ENCODE data around the gene HMGXB3. TPM values are rescaled to one million over a fixed set of nuclear protein-coding genes. Genes with fewer than 3 reads are reported as not detected.

Gene HMGXB3
- total RNA-seq, 1 experiment from 2014 or later = 56.2 TPM

- ATAC-seq = no peak
- Histone ChIP-seq H3K27ac (ENCODE audit: low read length) (no peak overlapping the region), H3K4me1 (ENCODE audit: control insufficient read depth, insufficient read depth, low read length) (no peaks in the 10 kb centered on the region), H3K27me3 (ENCODE audit: control insufficient read depth, insufficient read depth, low read length) (no peaks in the 10 kb centered on the region), H3K36me3 (ENCODE audit: control insufficient read depth, insufficient read depth, low read length) (no peaks in the 10 kb centered on the region), H3K4me3 (ENCODE audit: low read depth in 2 of 2, low read length in 2 of 2) (no peak overlapping the region), H3K9me3 (ENCODE audit: control insufficient read depth, insufficient read depth, low read depth, low read length) (no peaks in the 10 kb centered on the region)
- in situ Hi-C loops (cut with HindIII; ENCODE audit: low pct_unique_long_range_greater_than_20kb, low sequenced_read_pairs) (no loop called here), intact Hi-C loops (cut with micrococcal nuclease; ENCODE audit: unreplicated experiment) (no loop called here)
- TF ChIP-seq SIN3A (IDR thresholded peaks at IDR 0.05; ENCODE audit: borderline replicate concordance, insufficient read depth, low read depth, low read length) = no peak
- TF ChIP-seq POLR2AphosphoS5 (IDR thresholded peaks at IDR 0.05; ENCODE audit: low read depth, low read length) = no peak
- TF ChIP-seq REST (IDR thresholded peaks at IDR 0.05; ENCODE audit: insufficient read depth in 1 of 2, low read depth in 2 of 2, low read length in 1 of 2) = no peak
- TF ChIP-seq TCF7L2 (IDR thresholded peaks at IDR 0.05; ENCODE audit: low read depth, low read length) = no peak
- TF ChIP-seq CTCF (IDR thresholded peaks at IDR 0.05) = no peak
- ChIA-PET POLR2A (interaction anchor here (0.6 kb wide), 1 partner anchor 60 kb away, joined by 7 read pairs; no protein-coding TSS in a partner anchor), CTCF (no interaction called here)
- BruUV-seq (replicated peaks) = no TSS peak
- no peak for DNase-seq (ENCODE audit: low read depth, low spot score)
Measured at GRCh38 chr5:150065886-150066285, 65.3 kb downstream of the HMGXB3 start.

GRCh38 chr5:150066436-150066835 lies 65.9 kb downstream of the HMGXB3 start:
- H3K9me3 ChIP-seq (ENCODE audit: control insufficient read depth, insufficient read depth, low read depth, low read length) = no peaks in the 10 kb centered on the region
- no TSS peak for BruUV-seq (replicated peaks)
- ChIA-PET CTCF (no interaction called here), POLR2A (interaction anchor here (0.6 kb wide), 1 partner anchor 61 kb away, joined by 7 read pairs; no protein-coding TSS in a partner anchor)
- no peak overlapping the region for H3K4me3 ChIP-seq (ENCODE audit: low read depth in 2 of 2, low read length in 2 of 2)
- ATAC-seq (no peak), DNase-seq (ENCODE audit: low read depth, low spot score) (no peak)
- intact Hi-C loops (cut with micrococcal nuclease; ENCODE audit: unreplicated experiment) = no loop called here
- no peaks in the 10 kb centered on the region for H3K36me3 ChIP-seq (ENCODE audit: control insufficient read depth, insufficient read depth, low read length)
- in situ Hi-C loops (cut with HindIII; ENCODE audit: low pct_unique_long_range_greater_than_20kb, low sequenced_read_pairs) = no loop called here
- H3K4me1 ChIP-seq (ENCODE audit: control insufficient read depth, insufficient read depth, low read length) = no peaks in the 10 kb centered on the region
- H3K27me3 ChIP-seq (ENCODE audit: control insufficient read depth, insufficient read depth, low read length) = no peaks in the 10 kb centered on the region
- no peak for TF ChIP-seq SIN3A (IDR thresholded peaks at IDR 0.05; ENCODE audit: borderline replicate concordance, insufficient read depth, low read depth, low read length)
- no peak for TF ChIP-seq POLR2AphosphoS5 (IDR thresholded peaks at IDR 0.05; ENCODE audit: low read depth, low read length)
- no peak for TF ChIP-seq CTCF (IDR thresholded peaks at IDR 0.05)
- TF ChIP-seq TCF7L2 (IDR thresholded peaks at IDR 0.05; ENCODE audit: low read depth, low read length) = no peak
- no peak for TF ChIP-seq REST (IDR thresholded peaks at IDR 0.05; ENCODE audit: insufficient read depth in 1 of 2, low read depth in 2 of 2, low read length in 1 of 2)
- H3K27ac ChIP-seq (ENCODE audit: low read length) = no peak overlapping the region
